Measurements from ENCODE around the gene CISH.

Gene CISH

DNA sequence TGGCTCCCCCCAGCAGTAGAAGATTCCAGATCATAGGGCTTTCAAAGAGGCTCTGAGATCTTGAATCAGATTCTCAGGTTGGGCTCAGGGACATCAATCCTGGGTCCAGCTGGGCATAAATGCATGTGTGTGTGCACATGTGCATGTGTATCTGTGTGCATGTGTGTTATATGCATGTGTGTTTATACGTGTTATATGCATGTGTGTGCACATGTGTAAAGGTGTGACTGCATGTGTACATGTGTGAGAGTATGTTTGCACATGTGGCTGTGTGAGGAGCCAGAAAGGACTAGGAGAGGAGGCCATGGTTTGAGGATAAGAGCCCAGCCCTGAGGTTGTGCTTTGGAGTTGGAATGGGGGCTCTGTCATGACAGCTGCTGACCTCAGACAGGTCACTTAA is 3.6 kb upstream of the CISH start:
- no peak for DNase-seq (ENCODE audit: extremely low read depth in 1 of 2, low read depth in 1 of 2)

- no peak for DNase-seq (ENCODE audit: extremely low read depth in 1 of 2, low read depth in 1 of 2)
Observed at GRCh38 chr3:50612970-50613846, 1.6 kb upstream of the CISH start.

DNA sequence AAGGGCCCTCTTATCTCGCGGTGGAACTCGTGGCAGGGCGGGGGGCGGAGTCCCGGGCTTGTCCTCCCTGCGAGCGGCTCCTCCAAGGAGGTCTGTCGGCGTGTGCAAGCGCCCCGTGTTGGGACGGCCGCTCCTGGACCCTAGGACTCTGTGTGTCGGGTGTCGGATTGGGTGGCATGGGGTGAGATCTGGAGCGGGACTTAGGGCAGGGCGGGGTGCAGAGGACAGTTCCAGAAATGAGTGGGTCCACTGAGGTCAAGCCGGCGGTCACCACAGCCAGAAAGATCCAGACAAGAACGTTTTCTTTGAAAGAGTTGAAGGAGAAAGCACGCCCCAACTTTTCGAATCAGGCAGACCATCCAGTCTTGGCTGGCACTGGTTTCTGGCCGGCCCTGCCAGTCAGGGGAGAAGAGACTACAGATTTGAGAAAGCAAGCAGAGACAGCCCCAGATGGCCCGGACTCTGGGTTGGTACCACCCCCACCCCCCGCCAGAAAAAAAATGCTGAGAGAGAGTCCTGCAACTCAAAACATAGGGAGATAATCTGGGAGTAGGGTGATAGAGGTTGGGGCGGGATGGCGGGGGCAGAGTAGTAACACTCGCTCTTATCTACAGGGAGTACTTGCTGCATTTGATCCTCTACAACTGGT is 784 bp upstream of the CISH start:
- no peak for DNase-seq (ENCODE audit: extremely low read depth in 1 of 2, low read depth in 1 of 2)

DNA sequence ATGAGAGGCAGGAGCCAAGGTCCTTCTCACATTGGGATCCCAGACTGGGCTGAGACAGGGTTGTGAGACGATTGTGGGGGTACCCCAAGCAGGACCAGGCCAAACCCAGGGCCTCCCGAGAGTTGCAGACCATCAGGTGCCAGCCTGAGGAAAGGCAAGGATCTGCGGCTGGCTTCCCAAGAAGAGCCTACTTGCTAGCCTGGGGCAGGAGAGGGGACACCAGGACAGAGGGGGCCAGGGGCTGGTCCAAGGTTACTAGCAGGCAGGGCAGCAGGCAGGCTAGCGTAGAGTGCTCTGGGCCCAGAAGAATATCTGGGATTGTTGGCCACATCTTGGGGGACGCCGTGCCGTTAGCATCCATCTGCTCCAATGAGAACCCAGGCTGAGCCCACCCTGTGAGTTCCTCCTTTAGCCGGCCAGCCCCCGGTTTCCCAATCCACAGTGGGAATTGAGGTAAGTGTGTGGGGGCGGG is 546 bp downstream of the CISH start:
- DNase-seq (ENCODE audit: extremely low read depth in 1 of 2, low read depth in 1 of 2) = no peak

GRCh38 chr3:50610181-50610971 is 1.2 kb downstream of the CISH start:
- no peak for DNase-seq (ENCODE audit: extremely low read depth in 1 of 2, low read depth in 1 of 2)

GRCh38 chr3:50609763-50610085 is 1.9 kb downstream of the CISH start:
- DNase-seq (ENCODE audit: extremely low read depth in 1 of 2, low read depth in 1 of 2) = no peak

DNA sequence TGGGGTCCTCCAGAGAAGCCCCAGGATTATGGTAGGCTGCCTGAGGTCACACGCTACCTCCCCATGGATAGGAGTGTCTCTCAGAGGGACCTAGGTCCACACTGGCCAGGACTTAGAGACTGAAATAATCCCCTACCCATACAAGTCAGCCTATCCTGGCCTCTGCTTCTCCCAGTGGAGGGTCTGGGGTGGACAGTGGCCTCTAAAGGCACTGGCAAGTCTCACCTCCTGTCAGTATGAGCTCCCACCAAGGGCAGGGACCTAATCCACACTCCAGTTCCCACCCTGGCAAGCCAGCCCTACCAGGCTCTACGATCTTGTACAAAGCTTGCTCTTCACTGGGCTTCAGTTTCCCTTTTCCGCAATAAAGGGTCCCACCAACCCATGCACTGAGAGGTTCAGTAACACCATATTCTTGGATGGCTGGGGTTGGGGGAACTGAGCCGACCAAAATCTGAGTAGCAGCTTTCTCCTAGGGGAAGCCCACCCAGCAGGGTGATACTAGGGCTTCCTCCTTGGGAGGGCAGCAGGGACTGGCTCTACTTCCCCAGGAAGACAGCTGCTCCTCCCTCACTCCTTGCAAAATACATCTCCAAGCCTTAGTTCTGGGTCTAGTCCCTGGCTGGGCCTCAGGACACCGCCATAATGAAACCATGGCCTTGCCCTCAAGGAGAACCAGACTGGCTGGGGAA is 2.4 kb downstream of the CISH start:
- DNase-seq (ENCODE audit: extremely low read depth in 1 of 2, low read depth in 1 of 2) = no peak

DNA sequence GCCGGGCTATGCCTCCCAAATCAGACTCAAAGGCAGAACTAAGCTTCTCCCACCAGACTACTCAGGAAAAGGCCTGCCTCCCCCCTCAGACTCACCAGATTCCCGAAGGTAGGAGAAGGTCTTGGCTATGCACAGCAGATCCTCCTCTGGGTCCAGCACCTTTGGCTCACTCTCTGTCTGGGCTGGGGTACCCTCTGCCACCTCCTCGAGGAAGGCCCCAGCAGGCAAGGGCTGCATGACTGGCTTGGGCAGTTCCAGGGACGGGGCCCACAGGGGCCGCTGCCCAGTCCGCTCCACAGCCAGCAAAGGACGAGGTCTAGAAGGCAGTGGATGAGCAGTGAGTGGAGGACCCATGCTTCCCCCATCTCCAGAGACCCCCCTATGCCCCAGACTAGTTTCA is 3.3 kb downstream of the CISH start:
- no peak for DNase-seq (ENCODE audit: extremely low read depth in 1 of 2, low read depth in 1 of 2)

DNA sequence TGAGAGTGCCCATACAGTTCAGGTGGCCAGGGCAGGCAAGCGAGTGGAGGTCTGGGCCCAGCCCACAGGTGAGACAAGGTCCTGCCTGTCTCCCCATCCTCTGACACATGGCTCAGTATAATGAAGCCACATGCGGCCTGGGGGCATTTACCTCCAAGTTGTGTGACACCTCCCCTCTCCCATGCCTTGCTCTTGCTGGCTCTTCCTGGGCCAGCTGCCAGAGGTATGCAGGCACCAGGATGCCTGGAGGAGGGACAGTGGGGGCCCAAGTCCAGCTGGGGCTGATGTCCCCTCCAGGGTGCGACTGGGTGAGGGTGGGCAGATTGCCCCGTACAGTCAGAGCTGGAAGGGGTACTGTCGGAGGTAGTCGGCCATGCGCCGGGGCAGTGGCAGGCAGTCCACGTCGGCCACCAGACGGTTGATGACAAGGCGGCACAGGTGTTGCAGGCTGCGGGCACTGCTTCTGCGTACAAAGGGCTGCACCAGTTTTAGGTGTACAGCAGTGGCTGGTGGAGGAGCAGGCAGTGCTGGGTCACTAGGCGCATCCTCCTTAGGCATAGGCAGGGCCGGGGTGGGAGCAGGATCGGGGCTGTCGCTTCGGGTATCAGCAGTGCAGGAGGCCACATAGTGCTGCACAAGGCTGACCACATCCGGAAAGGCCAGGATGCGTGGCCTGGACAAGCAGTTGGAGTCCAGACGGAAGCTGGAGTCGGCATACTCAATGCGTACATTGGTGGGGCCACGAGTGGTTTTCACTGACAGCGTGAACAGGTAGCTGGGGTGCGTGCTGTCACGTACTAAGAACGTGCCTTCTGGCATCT is 4.1 kb downstream of the CISH start:
- DNase-seq (ENCODE audit: extremely low read depth in 1 of 2, low read depth in 1 of 2) = no peak

DNA sequence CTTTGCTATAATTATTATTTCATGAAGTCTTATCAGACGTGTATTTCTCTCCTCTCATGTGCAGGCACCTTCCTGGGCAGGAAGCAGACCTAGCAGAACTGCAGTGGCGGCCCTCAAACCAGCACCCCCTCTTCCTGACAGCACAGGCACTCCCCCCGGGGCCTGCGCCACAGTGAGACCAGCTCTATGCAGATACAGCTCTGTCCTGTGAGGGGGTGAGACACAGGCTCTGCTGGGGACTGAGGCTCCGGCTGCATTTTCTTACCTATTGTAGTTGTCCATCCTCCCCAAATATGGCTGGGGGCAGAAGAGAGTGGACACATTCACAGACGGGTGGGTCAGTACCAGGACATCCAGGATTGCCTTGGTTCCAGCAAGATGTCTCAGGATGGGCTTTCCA is 5.0 kb downstream of the CISH start:
- no peak for DNase-seq (ENCODE audit: extremely low read depth in 1 of 2, low read depth in 1 of 2)

GRCh38 chr3:50605901-50606326 is 5.7 kb downstream of the CISH start:
- no peak for DNase-seq (ENCODE audit: extremely low read depth in 1 of 2, low read depth in 1 of 2)

DNA sequence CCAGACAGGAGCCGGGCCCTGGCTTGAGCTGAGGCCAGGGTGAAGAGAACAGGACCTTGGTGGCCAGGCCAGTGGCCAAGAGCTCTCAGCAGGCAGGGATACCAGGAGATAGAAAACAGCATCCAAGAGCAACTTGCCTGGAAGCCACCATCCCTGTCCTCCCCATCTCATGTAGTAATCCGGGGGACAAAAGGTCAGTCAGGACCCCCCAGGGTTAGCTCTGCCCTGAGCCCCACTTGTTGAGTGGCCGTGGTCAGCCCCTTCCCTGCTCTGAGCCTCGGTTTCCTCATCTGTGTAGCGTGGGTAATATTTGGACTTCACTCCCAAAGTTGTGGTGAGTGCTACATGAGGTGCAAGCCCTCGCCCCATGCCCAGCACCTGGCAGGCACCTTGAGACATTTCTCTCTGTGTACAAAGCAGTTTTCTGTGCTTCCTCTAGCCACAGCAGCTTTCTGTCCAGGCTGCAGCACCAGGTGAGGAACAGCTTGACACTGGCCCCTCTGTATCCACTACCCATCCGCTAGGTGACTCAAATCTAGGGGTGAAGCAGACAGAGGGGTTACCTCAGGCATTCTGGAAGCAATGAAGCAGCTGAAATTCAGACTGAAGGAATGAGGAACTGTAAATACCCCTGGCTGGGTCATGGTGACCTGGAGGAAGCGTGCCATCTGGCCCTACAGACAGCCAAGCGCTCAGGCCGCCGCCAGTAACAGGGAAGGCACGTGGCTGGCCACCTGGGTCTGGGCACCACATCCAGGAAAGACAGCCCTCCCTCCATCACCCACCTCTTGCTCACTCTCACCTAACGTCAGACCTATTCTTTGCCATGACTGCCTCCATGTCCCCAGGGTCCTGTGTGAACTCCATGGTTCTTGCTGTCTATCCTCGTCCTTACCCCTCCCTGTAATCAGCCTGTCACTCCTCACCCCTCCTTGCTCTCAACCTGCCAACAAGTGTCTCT is 6.7 kb downstream of the CISH start:
- no peak for DNase-seq (ENCODE audit: extremely low read depth in 1 of 2, low read depth in 1 of 2)

DNA sequence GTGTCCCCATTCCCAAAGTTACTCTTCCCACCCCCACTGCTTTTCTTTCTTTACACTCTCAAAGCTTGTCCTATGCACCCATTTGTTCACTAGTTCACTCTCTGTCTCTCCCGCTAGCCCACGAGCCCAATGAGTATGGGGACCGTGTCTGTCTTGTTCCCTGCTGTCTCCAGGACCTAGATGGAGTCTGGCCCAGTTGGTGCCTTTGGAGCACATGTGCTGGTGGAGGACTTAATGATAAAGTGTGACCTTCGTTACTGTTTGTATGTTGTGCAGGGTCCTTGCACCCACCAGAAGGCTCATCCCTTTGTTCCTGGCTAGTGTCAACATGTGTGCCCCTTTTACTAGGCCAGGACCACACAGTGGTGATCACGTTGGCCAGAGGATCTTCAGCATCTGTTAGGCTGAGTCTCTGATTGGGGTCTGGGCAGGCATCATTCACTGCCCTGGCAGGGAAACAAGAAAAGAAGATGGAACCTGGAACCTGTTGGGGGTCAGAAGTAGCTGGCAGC is 7.4 kb downstream of the CISH start:
- DNase-seq (ENCODE audit: extremely low read depth in 1 of 2, low read depth in 1 of 2) = no peak

GRCh38 chr3:50603261-50604109 is 8.1 kb downstream of the CISH start:
- no peak for DNase-seq (ENCODE audit: extremely low read depth in 1 of 2, low read depth in 1 of 2)

DNA sequence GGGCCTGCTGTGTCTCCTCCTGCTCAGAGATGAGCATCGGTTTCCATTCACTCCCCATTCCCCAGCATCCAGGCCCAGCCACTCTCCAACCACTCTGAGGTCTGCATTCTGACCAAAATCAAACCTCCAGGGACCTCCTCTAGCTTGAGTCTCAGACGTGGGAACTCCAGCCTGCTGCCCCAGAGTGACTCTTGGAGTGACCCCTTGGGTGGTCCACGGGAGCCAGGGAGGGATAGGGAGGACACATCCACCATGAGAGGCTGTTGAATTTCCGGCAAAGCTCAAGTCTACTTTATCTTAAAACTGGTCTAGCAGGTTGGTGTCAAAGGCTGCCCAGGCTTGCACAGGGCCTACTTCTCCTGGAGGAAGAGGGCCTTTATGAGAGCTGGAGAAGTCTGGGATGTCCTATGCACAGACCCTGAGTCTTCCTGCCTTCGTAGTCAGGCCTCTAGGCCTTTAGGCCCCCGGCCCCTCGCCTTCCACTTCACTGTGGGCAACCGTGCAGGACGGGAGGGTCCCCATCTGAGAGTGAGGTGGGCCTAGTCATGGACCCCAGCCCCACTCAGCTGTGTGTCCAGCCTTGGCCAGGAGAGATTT is 8.9 kb downstream of the CISH start:
- DNase-seq (ENCODE audit: extremely low read depth in 1 of 2, low read depth in 1 of 2) = no peak

DNA sequence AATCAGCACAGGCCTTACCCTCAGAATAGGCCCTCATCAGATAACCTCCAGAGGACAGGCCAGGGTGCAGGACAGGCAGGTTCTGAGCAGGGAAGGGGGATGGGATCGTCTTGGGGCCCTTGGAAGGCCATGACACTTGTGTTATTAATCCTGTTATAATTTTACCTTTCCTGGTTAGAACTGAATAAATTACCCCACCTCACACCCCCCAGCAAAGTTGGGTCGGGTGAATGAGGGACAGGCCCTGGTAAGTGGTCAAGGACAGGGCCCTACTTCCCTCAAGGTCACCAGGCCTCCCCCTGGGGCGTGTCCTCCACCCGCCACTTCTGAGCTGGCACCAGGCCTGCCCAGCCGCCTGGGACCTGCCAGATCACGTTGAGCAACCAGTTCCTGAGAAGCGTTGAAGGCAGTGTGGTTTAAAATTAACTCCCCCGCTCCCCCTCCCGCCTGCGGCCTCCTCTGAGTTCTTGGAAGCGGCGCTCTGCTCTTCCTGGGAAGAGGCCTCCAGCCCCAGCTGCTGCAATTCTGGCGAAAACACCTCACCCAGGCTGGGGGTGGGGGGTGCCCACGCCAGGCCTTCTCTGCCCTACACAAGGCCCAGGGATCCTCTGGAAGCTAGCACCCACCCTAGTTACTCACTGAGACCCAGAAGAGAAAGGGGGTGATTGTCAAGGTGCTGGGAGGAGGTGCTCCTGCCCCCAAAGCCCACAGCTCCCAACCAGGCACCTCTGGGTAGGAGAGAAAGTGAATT is 10.6 kb downstream of the CISH start:
- DNase-seq (ENCODE audit: extremely low read depth in 1 of 2, low read depth in 1 of 2) = peak; percentile 93 to 95
